Measurements from ENCODE around the gene APOC3. TPM values are rescaled to one million over a fixed set of nuclear protein-coding genes. Genes with fewer than 3 reads are reported as not detected.
A peak's percentile ranks its signal among the peaks of the same experiment; 100 is the strongest.

APOC3 gene
- total and polyA plus RNA-seq, 10 of the 15 experiments (the other 5 are each of a cell fraction or from before 2014, with no cell fraction given): 1.9 TPM; not detected in 9

- TF ChIP-seq YBX1 (IDR thresholded peaks at IDR 0.05) (no peak), RCOR1 (conservative IDR thresholded peaks at IDR 0.05; ENCODE audit: low read depth, low read length) (no peak), ZNF622 (IDR thresholded peaks at IDR 0.05) (no peak)
These were observed at the start of gene APOC3 (continued) for GRCh38 chr11:116829525-116830183.

GRCh38 chr11:116782728-116783127 is 47.0 kb upstream of the APOC3 start:
- DNase-seq (ENCODE audit: low read depth, low spot score): no peak
- Histone ChIP-seq H4K20me1 (ENCODE audit: control insufficient read depth, insufficient read depth) (no peaks in the 10 kb centered on the region), H3K36me3 (ENCODE audit: control insufficient read depth in 2 of 2, insufficient read depth in 2 of 2, low read length in 1 of 2) (peaks cover 15 to 47% of the 10 kb centered on the region in 2 experiments), H3K9ac (ENCODE audit: control insufficient read depth, insufficient read depth, low read length) (no peak overlapping the region), H3K9me3 (replicated peaks; ENCODE audit: control insufficient read depth, insufficient read depth, low read length) (no peaks in the 10 kb centered on the region), H3K4me1 (ENCODE audit: control insufficient read depth, insufficient read depth, low read length) (peaks cover 8% of the 10 kb centered on the region), H3K79me2 (ENCODE audit: control insufficient read depth, insufficient read depth, low read length) (peaks cover 16% of the 10 kb centered on the region), H3K4me2 (ENCODE audit: control insufficient read depth, insufficient read depth) (peak overlapping the region; percentile 67; the same call in 1 of the 2 replicates), H3K27ac (ENCODE audit: control insufficient read depth, insufficient read depth) (peak overlapping the region; percentile 32; the same call in 1 of the 2 replicates), H3K4me3 (no peak overlapping the region), H3K27me3 (replicated peaks in 1 of 2; ENCODE audit: control insufficient read depth in 2 of 2, insufficient read depth in 2 of 2, low read length in 1 of 2) (no peaks in the 10 kb centered on the region), H2AFZ (ENCODE audit: control insufficient read depth, low read depth, low read length) (no peak overlapping the region)
- ChIA-PET RAD21 (ENCODE audit: unreplicated experiment) (interaction anchor here (0.7 to 1.9 kb wide), 5 partner anchors 8 to 398 kb away, joined by 3 to 6 read pairs (median 4); partner anchors contain the start of genes APOA5 and BUD13), SMC1A (ENCODE audit: uncharacterized antibody, unreplicated experiment) (interaction anchor here (0.9 to 1.8 kb wide), 4 partner anchors 9 to 49 kb away, joined by 3 to 7 read pairs (median 4); no protein-coding TSS in a partner anchor), POLR2A (no interaction called here), CTCF (interaction anchor here (0.6 to 2.5 kb wide), 4 partner anchors 10 to 323 kb away, joined by 3 to 10 read pairs (median 8); partner anchors contain the start of gene APOA5)
- WGBS (ENCODE audit: insufficient coverage, insufficient replicate concordance, low lambda C conversion rate, missing lambda C conversion rate): 15% methylated on average over 4 of the region's 4 CpGs
- in situ Hi-C loops (cut with MboI) (no loop called here), intact Hi-C loops (cut with micrococcal nuclease; ENCODE audit: unreplicated experiment) (no loop called here)
- no peak for FAIRE-seq
- TF ChIP-seq EED (IDR thresholded peaks at IDR 0.05; ENCODE audit: low read depth): peak; percentile 50
- no peak for TF ChIP-seq POLR2A (IDR thresholded peaks at IDR 0.05; ENCODE audit: low read depth, low read length)
- peak; percentile 35; the same call in 1 of the 2 replicates for TF ChIP-seq NFIC (IDR thresholded peaks at IDR 0.05; ENCODE audit: low read depth, low read length)
- TF ChIP-seq IRF4 (IDR thresholded peaks at IDR 0.05; ENCODE audit: low read depth, low read length): peak; percentile 70; the same call in 1 of the 2 replicates
- peak; percentile 23 to 36; a peak in 3 of 4 replicates for TF ChIP-seq IKZF2 (IDR thresholded peaks at IDR 0.05)
- TF ChIP-seq SMARCA5 (IDR thresholded peaks at IDR 0.05): no peak
- peak; percentile 25; the same call in 1 of the 2 replicates for TF ChIP-seq IKZF1 (conservative IDR thresholded peaks at IDR 0.05)
- peak in 1 of 2 experiments; percentile 61; a peak in 1 of 4 replicates for TF ChIP-seq ETV6 (conservative IDR thresholded peaks at IDR 0.05 in 1 of 2, IDR thresholded peaks at IDR 0.05 in 1 of 2; ENCODE audit: borderline replicate concordance in 1 of 2, low read depth in 1 of 2)
- TF ChIP-seq USF1 (IDR thresholded peaks at IDR 0.05; ENCODE audit: borderline replicate concordance, extremely low read length, insufficient read depth, low read depth, low read length): no peak
- peak; percentile 35; the same call in 1 of the 2 replicates for TF ChIP-seq FOXM1 (IDR thresholded peaks at IDR 0.05; ENCODE audit: low read depth, low read length)
- peak; percentile 67 for TF ChIP-seq RUNX3 (IDR thresholded peaks at IDR 0.05; ENCODE audit: low read length)
- BruUV-seq (replicated peaks): no TSS peak
- peak; percentile 70 for ATAC-seq
